Keratinocyte (primary cell): Measurements from ENCODE around the gene SLC8A1. TPM values are rescaled to one million over a fixed set of nuclear protein-coding genes. Genes with fewer than 3 reads are reported as not detected.

Source experiments
- DNase-seq: peaks from one replicate; pipeline ENCODE4 v3.0.0-alpha.2; 2011; ENCODE audit warnings: low read depth, missing footprints, low spot score
- FAIRE-seq: peaks from 2 replicates; lab custom pipeline; 2011; peaks lifted over from hg19 to GRCh38; lab: Jason Lieb, UNC
- H2AFZ ChIP-seq: 2 replicates; pipeline ENCODE4 v1.6.0; 2012; ENCODE audit warnings: low read length, control low read depth, inconsistent platforms; ENCODE audit not compliant: control insufficient read depth
- H3K27ac ChIP-seq: 2 replicates; pipeline ENCODE4 v1.5.1; 2011; ENCODE audit warnings: low read length; ENCODE audit not compliant: control insufficient read depth, insufficient read depth
- H3K27me3 ChIP-seq: 3 replicates; pipeline ENCODE4 v1.6.0; 2011; ENCODE audit warnings: low read length; ENCODE audit not compliant: control insufficient read depth, insufficient read depth; ENCODE audit errors: extremely low read depth
- H3K36me3 ChIP-seq, 2 experiments: 2 replicates in 1 of 2; 3 replicates in 1 of 2; pipeline ENCODE4 v1.5.1; 2011; ENCODE audit warnings: low read length in 2 of 2, mild to moderate bottlenecking in 1 of 2; ENCODE audit not compliant: control insufficient read depth in 2 of 2, insufficient read depth in 2 of 2; ENCODE audit errors: extremely low read depth in 1 of 2
- H3K4me1 ChIP-seq: 3 replicates; pipeline ENCODE4 v1.5.1; 2011; ENCODE audit warnings: low read length; ENCODE audit not compliant: control insufficient read depth, insufficient read depth; ENCODE audit errors: extremely low read depth
- H3K4me2 ChIP-seq: 3 replicates; pipeline ENCODE4 v1.6.0; 2011; ENCODE audit warnings: low read depth, low read length; ENCODE audit not compliant: control insufficient read depth, insufficient read depth; ENCODE audit errors: extremely low read depth
- H3K4me3 ChIP-seq, 3 experiments: fragments of 200-600 bp in 1 of 3; sonication (generic) in 1 of 3; 2 replicates in 2 of 3; 3 replicates in 1 of 3; pipeline ENCODE4 v1.5.1; 2011 to 2016; ENCODE audit warnings: low read length in 3 of 3, mild to moderate bottlenecking in 3 of 3, control low read depth in 2 of 3, inconsistent platforms in 1 of 3, low read depth in 1 of 3, mixed read lengths in 1 of 3, mixed run types in 1 of 3, moderate library complexity in 1 of 3; ENCODE audit not compliant: control insufficient read depth in 2 of 3, insufficient read depth in 2 of 3; ENCODE audit errors: extremely low read depth in 1 of 3
- H3K79me2 ChIP-seq: 2 replicates; pipeline ENCODE4 v1.6.0; 2012; ENCODE audit warnings: low read length; ENCODE audit not compliant: control insufficient read depth, insufficient read depth
- H3K9ac ChIP-seq: 3 replicates; pipeline ENCODE4 v1.6.0; 2011; ENCODE audit warnings: low read length; ENCODE audit not compliant: control insufficient read depth, insufficient read depth; ENCODE audit errors: extremely low read depth
- H3K9me1 ChIP-seq: 3 replicates; pipeline ENCODE4 v1.6.0; 2011; ENCODE audit warnings: low read length; ENCODE audit not compliant: control insufficient read depth, insufficient read depth; ENCODE audit errors: extremely low read depth
- H3K9me3 ChIP-seq: 2 replicates; pipeline ENCODE4 v1.5.1; 2012; ENCODE audit warnings: low read depth, low read length; ENCODE audit not compliant: control insufficient read depth
- H4K20me1 ChIP-seq: 3 replicates; pipeline ENCODE4 v1.6.0; 2011; ENCODE audit warnings: low read length; ENCODE audit not compliant: control insufficient read depth, insufficient read depth; ENCODE audit errors: extremely low read depth
- CTCF ChIP-seq, 3 experiments: IDR thresholded peaks in 1 of 3; conservative IDR thresholded peaks in 1 of 3; optimal IDR thresholded peaks in 1 of 3; 2 replicates in 2 of 3; 3 replicates in 1 of 3; pipeline versions ENCODE3 to v1.5.1; 2011; ENCODE audit warnings: low read length in 3 of 3, mild to moderate bottlenecking in 3 of 3, moderate library complexity in 2 of 3, control low read depth in 1 of 3, inconsistent platforms in 1 of 3; ENCODE audit not compliant: insufficient read depth in 2 of 3; ENCODE audit errors: extremely low read depth in 1 of 3
- EZH2 ChIP-seq: IDR thresholded peaks from one replicate; pipeline ENCODE4 v1.6.1; 2012; ENCODE audit warnings: inconsistent platforms, mild to moderate bottlenecking, low read length, moderate library complexity
- dilution Hi-C: fragments of 300-500 bp; cut with MboI; formaldehyde crosslinking; loops from one replicate; pipeline ENCODE4 v1.7.0; 2020; ENCODE audit warnings: low sequenced_read_pairs; ENCODE audit not compliant: extremely low pct_ligation_motif_present
- polyA plus RNA-seq, 5 experiments: library from polyadenylated mRNA; depleted of rRNA in 3 of 5; stranded (reverse) in 3 of 5; stranded (forward) in 1 of 5; unstranded in 1 of 5; fragments of >200 nt; gene quantifications; 1 replicate in 1 of 5; 2 replicates in 3 of 5; 3 replicates in 1 of 5; pipeline versions ENCODE4 v1.2.1 to v1.2.3, GENCODE V29; 2011 to 2012; ENCODE audit warnings: missing spikeins in 2 of 5, low read depth in 1 of 5, low replicate concordance in 1 of 5

Gene SLC8A1
- polyA plus RNA-seq, 1 donor (not counting 4 experiments of a cell fraction or from before 2014, with no cell fraction given): 2.7 TPM

- dilution Hi-C loops: no loop called here
- H3K4me3 ChIP-seq: no peak overlapping the region
- H3K27me3 ChIP-seq: no peaks in the 10 kb centered on the region
- no peaks in the 10 kb centered on the region for H3K9me1 ChIP-seq
- H3K4me2 ChIP-seq: no peak overlapping the region
- TF ChIP-seq EZH2 (no peak), CTCF (optimal IDR thresholded peaks at IDR 0.05 in 1 of 3, IDR thresholded peaks at IDR 0.05 in 1 of 3, conservative IDR thresholded peaks at IDR 0.05 in 1 of 3; ENCODE audit: extremely low read depth in 1 of 3, insufficient read depth in 2 of 3, low read length in 3 of 3) (no peak)
- H3K4me1 ChIP-seq: no peaks in the 10 kb centered on the region
- H3K9ac ChIP-seq: no peak overlapping the region
- no peaks in the 10 kb centered on the region for H3K9me3 ChIP-seq
- H3K79me2 ChIP-seq: no peaks in the 10 kb centered on the region
- H2AFZ ChIP-seq: no peak overlapping the region
- FAIRE-seq (no peak), DNase-seq (no peak)
- no peak overlapping the region for H3K27ac ChIP-seq
- no peaks in the 10 kb centered on the region for H3K36me3 ChIP-seq
- H4K20me1 ChIP-seq: no peaks in the 10 kb centered on the region
These were observed 247.6 kb downstream of the SLC8A1 start for GRCh38 chr2:40204268-40204667.

- Histone ChIP-seq H3K9me3 (no peaks in the 10 kb centered on the region), H3K9ac (no peak overlapping the region), H3K79me2 (no peaks in the 10 kb centered on the region), H3K36me3 (no peaks in the 10 kb centered on the region), H3K27me3 (no peaks in the 10 kb centered on the region), H3K27ac (no peak overlapping the region), H3K4me2 (no peak overlapping the region), H4K20me1 (no peaks in the 10 kb centered on the region), H3K4me3 (no peak overlapping the region), H2AFZ (no peak overlapping the region), H3K4me1 (no peaks in the 10 kb centered on the region), H3K9me1 (no peaks in the 10 kb centered on the region)
- DNase-seq: no peak
- no peak for TF ChIP-seq CTCF (optimal IDR thresholded peaks at IDR 0.05 in 1 of 3, IDR thresholded peaks at IDR 0.05 in 1 of 3, conservative IDR thresholded peaks at IDR 0.05 in 1 of 3; ENCODE audit: extremely low read depth in 1 of 3, insufficient read depth in 2 of 3, low read length in 3 of 3)
- TF ChIP-seq EZH2: no peak
- no peak for FAIRE-seq
- dilution Hi-C loops: no loop called here
These were observed 249.0 kb downstream of the SLC8A1 start for GRCh38 chr2:40202798-40203400.
